HepG2 (cell line): Measurements from ENCODE around the gene DDR1. TPM values are rescaled to one million over a fixed set of nuclear protein-coding genes. Genes with fewer than 3 reads are reported as not detected.

Experiments used
- GFI1 ChIP-seq: sonication (generic); formaldehyde crosslinking; IDR thresholded peaks from 2 replicates; pipeline ENCODE4 v1.5.0; 2020; ENCODE audit warnings: missing genetic modification reagents, mild to moderate bottlenecking, borderline replicate concordance
- PHB2 ChIP-seq: fragments of 450-650 bp; IDR thresholded peaks from 2 replicates; pipeline ENCODE4 v1.6.1; 2018; ENCODE audit not compliant: partially characterized antibody
- ZKSCAN8 ChIP-seq: IDR thresholded peaks from 2 replicates; pipeline ENCODE4 v1.6.1; 2016; ENCODE audit warnings: borderline replicate concordance, missing genetic modification reagents, missing compliant biosample characterization
- ZNF121 ChIP-seq: sonication (generic); formaldehyde crosslinking; IDR thresholded peaks from 2 replicates; pipeline ENCODE4 v1.5.0; 2020; ENCODE audit warnings: mild to moderate bottlenecking, missing genetic modification reagents
- ZNF549 ChIP-seq: sonication (generic); formaldehyde crosslinking; IDR thresholded peaks from 2 replicates; pipeline ENCODE4 v1.5.0; 2020; ENCODE audit warnings: missing genetic modification reagents
- polyA plus RNA-seq, 8 experiments: library from polyadenylated mRNA; depleted of rRNA in 3 of 8; stranded (reverse) in 7 of 8; unstranded in 1 of 8; fragments of >200 nt; fragmentation: Illumina TruSeq in 4 of 8; extraction: Trizol in 4 of 8; gene quantifications; 2 replicates each; pipeline versions ENCODE4 v1.2.1 to v1.2.3, GENCODE V29; 2011 to 2016; ENCODE audit warnings: low read depth in 4 of 8, missing spikeins in 1 of 8, mixed read lengths in 1 of 8; ENCODE audit not compliant: insufficient read depth in 1 of 8
- total RNA-seq, 5 experiments: library from RNA; depleted of rRNA; stranded (reverse); fragments of >200 nt; fragmentation: Illumina TruSeq; extraction: Trizol; gene quantifications; 2 replicates each; pipeline ENCODE4 v1.2.3, GENCODE V29; 2016; ENCODE audit warnings: low read depth in 1 of 5
- TF ChIP-seq, protein P1 (sequence below), 2 experiments: fragments of 450-650 bp in 1 of 2; sonication (generic) in 1 of 2; formaldehyde crosslinking in 1 of 2; IDR thresholded peaks; 2 replicates each; pipeline versions ENCODE4 v1.6.1 to v1.8.0; 2016 to 2022; ENCODE audit warnings: antibody characterized with exemption in 1 of 2, mild to moderate bottlenecking in 1 of 2, missing genetic modification reagents in 1 of 2

The DDR1 gene
- total and polyA plus RNA-seq, 2 of the 13 experiments (the other 11 are each of a cell fraction or from before 2014, with no cell fraction given), result 16.7 to 20.2 TPM

DNA sequence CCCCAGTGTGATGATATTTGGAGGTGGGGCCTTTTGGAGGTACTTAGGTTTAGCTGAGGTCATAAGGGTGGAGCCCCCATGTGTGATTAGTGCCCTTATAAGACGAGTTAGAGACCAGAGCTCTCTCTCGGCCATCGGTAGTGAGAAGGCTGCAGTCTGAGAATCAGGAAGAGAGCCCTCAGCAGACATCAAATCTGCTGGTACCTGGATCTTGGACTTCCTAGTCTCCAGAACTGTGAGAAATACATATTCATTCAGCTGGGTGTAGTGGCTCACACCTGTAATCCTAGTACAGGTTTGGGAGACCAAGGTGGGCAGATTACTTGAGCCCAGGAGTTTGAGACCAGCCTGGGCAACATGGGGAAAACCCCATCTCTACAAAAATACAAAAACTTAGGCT, 48.7 kb upstream of the DDR1 start (continued):
- TF ChIP-seq, protein P1, sequence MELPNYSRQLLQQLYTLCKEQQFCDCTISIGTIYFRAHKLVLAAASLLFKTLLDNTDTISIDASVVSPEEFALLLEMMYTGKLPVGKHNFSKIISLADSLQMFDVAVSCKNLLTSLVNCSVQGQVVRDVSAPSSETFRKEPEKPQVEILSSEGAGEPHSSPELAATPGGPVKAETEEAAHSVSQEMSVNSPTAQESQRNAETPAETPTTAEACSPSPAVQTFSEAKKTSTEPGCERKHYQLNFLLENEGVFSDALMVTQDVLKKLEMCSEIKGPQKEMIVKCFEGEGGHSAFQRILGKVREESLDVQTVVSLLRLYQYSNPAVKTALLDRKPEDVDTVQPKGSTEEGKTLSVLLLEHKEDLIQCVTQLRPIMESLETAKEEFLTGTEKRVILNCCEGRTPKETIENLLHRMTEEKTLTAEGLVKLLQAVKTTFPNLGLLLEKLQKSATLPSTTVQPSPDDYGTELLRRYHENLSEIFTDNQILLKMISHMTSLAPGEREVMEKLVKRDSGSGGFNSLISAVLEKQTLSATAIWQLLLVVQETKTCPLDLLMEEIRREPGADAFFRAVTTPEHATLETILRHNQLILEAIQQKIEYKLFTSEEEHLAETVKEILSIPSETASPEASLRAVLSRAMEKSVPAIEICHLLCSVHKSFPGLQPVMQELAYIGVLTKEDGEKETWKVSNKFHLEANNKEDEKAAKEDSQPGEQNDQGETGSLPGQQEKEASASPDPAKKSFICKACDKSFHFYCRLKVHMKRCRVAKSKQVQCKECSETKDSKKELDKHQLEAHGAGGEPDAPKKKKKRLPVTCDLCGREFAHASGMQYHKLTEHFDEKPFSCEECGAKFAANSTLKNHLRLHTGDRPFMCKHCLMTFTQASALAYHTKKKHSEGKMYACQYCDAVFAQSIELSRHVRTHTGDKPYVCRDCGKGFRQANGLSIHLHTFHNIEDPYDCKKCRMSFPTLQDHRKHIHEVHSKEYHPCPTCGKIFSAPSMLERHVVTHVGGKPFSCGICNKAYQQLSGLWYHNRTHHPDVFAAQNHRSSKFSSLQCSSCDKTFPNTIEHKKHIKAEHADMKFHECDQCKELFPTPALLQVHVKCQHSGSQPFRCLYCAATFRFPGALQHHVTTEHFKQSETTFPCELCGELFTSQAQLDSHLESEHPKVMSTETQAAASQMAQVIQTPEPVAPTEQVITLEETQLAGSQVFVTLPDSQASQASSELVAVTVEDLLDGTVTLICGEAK (IDR thresholded peaks at IDR 0.05), result no peak
- TF ChIP-seq, protein P1 (CRISPR knock-in tag; IDR thresholded peaks at IDR 0.05), result no peak
- TF ChIP-seq GFI1 (CRISPR knock-in tag), result no peak
- no peak for TF ChIP-seq ZNF549 (CRISPR knock-in tag)
- no peak for TF ChIP-seq ZNF121 (CRISPR knock-in tag)
- no peak for TF ChIP-seq ZKSCAN8 (CRISPR knock-in tag)
- no peak for TF ChIP-seq PHB2
